ENCODE measurements around the gene KAT8. TPM values are rescaled to one million over a fixed set of nuclear protein-coding genes. Genes with fewer than 3 reads are reported as not detected.

Gene KAT8
- polyA plus RNA-seq (2013, experiment 1 of 2; ENCODE audit: insufficient read length): 29.4 TPM
- polyA plus RNA-seq (2013, experiment 2 of 2; ENCODE audit: insufficient read length): 31.0 TPM

GRCh38 chr16:31117384-31118222 is at the start of gene KAT8:
Gene KAT8 (plus strand): TSS chr16:31117664. CDS start chr16:31117682, 18 bp downstream.
- DNase-seq: peak; percentile 98

- peak; percentile 89 for DNase-seq
Observed at GRCh38 chr16:31071861-31072260, 45.6 kb upstream of the KAT8 start.

- DNase-seq: peak; percentile 14
Observed at GRCh38 chr16:31072540-31073141, 44.8 kb upstream of the KAT8 start.

GRCh38 chr16:31073142-31073969 is 44.1 kb upstream of the KAT8 start:
- DNase-seq: peak; percentile 90

GRCh38 chr16:31073970-31074813 is 43.3 kb upstream of the KAT8 start, which contains the start of the genes ZNF646 and ZNF668:
Gene ZNF646 (plus strand): TSS chr16:31074422. CDS start chr16:31076325, 1,903 bp downstream.
Gene ZNF668 (minus strand): TSS chr16:31074240. CDS start chr16:31064459, 9,781 bp downstream.
- DNase-seq: peak; percentile 99

- no peak for DNase-seq
Observed at GRCh38 chr16:31074814-31075183, 42.7 kb upstream of the KAT8 start.

- DNase-seq: no peak
Observed at GRCh38 chr16:31076319-31076718, 41.1 kb upstream of the KAT8 start.

- DNase-seq: no peak
Observed at GRCh38 chr16:31077024-31077423, 40.4 kb upstream of the KAT8 start.

- no peak for DNase-seq
Observed at GRCh38 chr16:31077592-31078396, 39.7 kb upstream of the KAT8 start.

- no peak for DNase-seq
Observed at GRCh38 chr16:31078597-31079341, 38.7 kb upstream of the KAT8 start.

- no peak for DNase-seq
Observed at GRCh38 chr16:31079342-31079944, 38.0 kb upstream of the KAT8 start.

- no peak for DNase-seq
Observed at GRCh38 chr16:31080035-31080629, 37.3 kb upstream of the KAT8 start.

- DNase-seq: no peak
Observed at GRCh38 chr16:31080756-31081419, 36.6 kb upstream of the KAT8 start.

- DNase-seq: no peak
Observed at GRCh38 chr16:31081428-31082351, 35.8 kb upstream of the KAT8 start.

GRCh38 chr16:31082368-31083045 is 35.0 kb upstream of the KAT8 start:
- DNase-seq: no peak

- DNase-seq: no peak
Observed at GRCh38 chr16:31083081-31083480, 34.4 kb upstream of the KAT8 start.

- DNase-seq: no peak
Observed at GRCh38 chr16:31083556-31083955, 33.9 kb upstream of the KAT8 start.

All from fibroblast of skin of abdomen (primary cell).